Renal cortical epithelial cell (primary cell): ENCODE data around the gene ADH1B. TPM values are rescaled to one million over a fixed set of nuclear protein-coding genes. Genes with fewer than 3 reads are reported as not detected.

ENCODE experiments used
- total RNA-seq: library from RNA; depleted of rRNA; stranded (reverse); fragments of >200 nt; gene quantifications from 2 replicates; pipeline ENCODE4 v1.2.3, GENCODE V29; 2014

The ADH1B gene
- total RNA-seq, 1 donor from 2014 or later, result not detected

Other genes with a start within 250 kb of the ADH1B start
- gene ADH5, start 232.6 kb downstream of the ADH1B start, total RNA-seq, result 156 and 202 TPM in 2 replicates
- 0.10 TPM in 1 of 2 replicates, not detected in the other for gene ADH4, start 177.1 kb downstream of the ADH1B start, total RNA-seq
- 1.1 TPM in 1 of 2 replicates, not detected in the other for gene ADH6, start 102.2 kb downstream of the ADH1B start, total RNA-seq
- not detected in 2 replicates for gene ADH1A, start 30.4 kb downstream of the ADH1B start, total RNA-seq
- gene ADH1C, start 31.3 kb upstream of the ADH1B start, total RNA-seq, result 0.35 TPM in 1 of 2 replicates, not detected in the other
- not detected in 2 replicates for gene ADH7, start 113.9 kb upstream of the ADH1B start, total RNA-seq
- not detected in 2 replicates for gene C4orf17, start 189.6 kb upstream of the ADH1B start, total RNA-seq
- 12.5 and 16.1 TPM in 2 replicates for gene TRMT10A, start 242.6 kb upstream of the ADH1B start, total RNA-seq